Small intestine (tissue), 7 donors: Measurements from ENCODE around the gene NFS1. TPM values are rescaled to one million over a fixed set of nuclear protein-coding genes. Genes with fewer than 3 reads are reported as not detected.
A peak's percentile ranks its signal among the peaks of the same experiment; 100 is the strongest.
"Not testable (repeated sequence)": the region's sequence is repeated elsewhere in the genome, so short reads cannot be mapped to it uniquely, and the experiment has no call there.

ENCODE experiments used
- DNase-seq, 2 donors: peaks; one replicate each; pipeline versions ENCODE4 v3.0.0 to v3.0.0-alpha.2; 2013
- FAIRE-seq: peaks from 2 replicates; lab custom pipeline; 2012; peaks lifted over from hg19 to GRCh38; lab: Jason Lieb, UNC
- H3K27ac ChIP-seq, 3 donors: one replicate each; pipeline ENCODE4 v1.5.1; 2013; ENCODE audit warnings: low read length in 2 of 3, mild to moderate bottlenecking in 2 of 3, control low read depth in 1 of 3, inconsistent platforms in 1 of 3, low read depth in 1 of 3, moderate library complexity in 1 of 3
- H3K27me3 ChIP-seq, 3 donors: one replicate each; pipeline ENCODE4 v1.6.1; 2013; ENCODE audit warnings: low read length in 3 of 3, inconsistent platforms in 1 of 3; ENCODE audit not compliant: control insufficient read depth in 3 of 3, insufficient read depth in 3 of 3
- H3K36me3 ChIP-seq, 3 donors: one replicate each; pipeline ENCODE4 v1.6.1; 2013; ENCODE audit warnings: low read length in 3 of 3, inconsistent platforms in 1 of 3, low read depth in 1 of 3, mild to moderate bottlenecking in 1 of 3, moderate library complexity in 1 of 3; ENCODE audit not compliant: control insufficient read depth in 3 of 3, insufficient read depth in 2 of 3
- H3K4me1 ChIP-seq, 3 donors: one replicate each; pipeline ENCODE4 v1.6.1; 2013; ENCODE audit warnings: low read length in 2 of 3, inconsistent platforms in 1 of 3, low read depth in 1 of 3, mild to moderate bottlenecking in 1 of 3, moderate library complexity in 1 of 3; ENCODE audit not compliant: control insufficient read depth in 3 of 3, insufficient read depth in 2 of 3
- H3K4me3 ChIP-seq, 3 donors: one replicate each; pipeline ENCODE4 v1.5.1; 2013; ENCODE audit warnings: low read length in 3 of 3, control low read depth in 1 of 3, inconsistent platforms in 1 of 3, low read depth in 1 of 3, mild to moderate bottlenecking in 1 of 3, moderate library complexity in 1 of 3
- H3K9me3 ChIP-seq, 2 donors: one replicate each; pipeline ENCODE4 v1.6.1; 2013; ENCODE audit warnings: low read depth in 1 of 2, low read length in 1 of 2; ENCODE audit not compliant: control insufficient read depth in 2 of 2, insufficient read depth in 1 of 2
- WGBS, 3 donors: extraction: QIAGEN DNeasy Blood & Tissue Kit; methylation state at CpG; one replicate each; pipeline ENCODE4 v1.1.7; 2013; 5-methylcytosine and 5-hydroxymethylcytosine counted together
- polyA plus RNA-seq, 4 donors: library from polyadenylated mRNA; stranded (reverse) in 3 of 4; unstranded in 1 of 4; fragments of 200-250 nt in 3 of 4; fragments of 120-200 nt in 1 of 4; gene quantifications; one replicate each; pipeline versions ENCODE4 v1.2.1 to v1.2.3, GENCODE V29; 2013
- donor health status: healthy with polysubstance abuse.
- donor health status: control.
- donor health status: control.
- donor health status: Bipolar disorder and iron deficiency.
- donor health status: healthy.

NFS1 gene
- polyA plus RNA-seq, 4 donors: 21.9 to 39.6 (median 34.1) TPM

DNA sequence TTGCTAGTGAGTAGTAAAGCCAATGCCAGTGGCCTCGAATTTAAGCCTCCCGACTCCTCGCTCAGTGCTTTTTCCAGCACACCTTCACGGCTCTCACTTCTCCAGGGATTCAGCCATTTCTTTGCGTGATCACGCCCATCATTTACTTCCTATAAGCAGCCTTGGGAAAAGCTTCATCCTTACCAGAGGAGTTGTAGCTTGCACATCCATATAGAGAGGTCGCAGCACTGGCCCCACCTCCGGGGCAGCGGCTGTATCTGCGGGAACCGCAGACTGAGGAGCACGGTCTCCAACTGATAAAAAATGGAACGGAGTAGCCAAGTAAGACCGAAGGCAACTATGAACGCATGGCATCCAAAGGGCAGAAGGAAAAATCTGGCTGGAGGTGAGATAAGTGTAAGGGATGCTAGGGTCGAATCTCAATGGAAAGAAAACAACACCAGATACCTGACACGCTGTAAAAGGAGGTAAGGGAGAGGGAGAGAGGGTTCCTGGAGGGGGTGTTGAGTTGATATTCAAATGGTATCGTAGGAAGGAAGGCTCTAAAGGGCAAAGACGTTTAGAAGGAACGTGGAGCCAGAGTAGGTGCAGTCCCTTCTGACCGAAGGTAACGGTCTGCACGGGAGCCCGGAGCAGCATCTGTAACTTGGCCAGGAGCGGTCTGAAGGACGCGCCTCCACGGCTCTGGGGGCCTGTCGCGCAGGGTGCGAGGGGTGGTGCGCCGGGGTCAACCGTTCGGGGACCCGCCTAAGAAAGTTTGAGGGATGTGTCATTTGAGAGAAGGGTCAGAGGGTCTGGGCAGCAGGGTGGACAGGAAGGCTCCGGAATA is 640 bp downstream of the NFS1 start:
- Histone ChIP-seq H3K27ac (peak overlapping the region; percentile 91 to 94 (median 93)), H3K27me3 (no peaks in the 10 kb centered on the region), H3K9me3 (no peaks in the 10 kb centered on the region), H3K4me3 (peak overlapping the region; percentile 90 to 96 (median 93)), H3K36me3 (peaks cover 6 to 37% (median 9%) of the 10 kb centered on the region in 3 donors), H3K4me1 (peaks cover 0 to 9% (median 6%) of the 10 kb centered on the region in 3 donors)
- DNase-seq (peak in 1 of 2 donors; percentile 28), FAIRE-seq (no peak)
- WGBS, 3 donors: 6 to 7% (median 7%) methylated on average over 37 of the region's 37 CpGs

- 74 to 82% (median 79%) methylated on average over 9 of the region's 9 CpGs for WGBS, 3 donors
- peaks cover 6 to 44% (median 9%) of the 10 kb centered on the region in 3 donors for H3K36me3 ChIP-seq
- DNase-seq (no peak), FAIRE-seq (no peak)
- H3K27ac ChIP-seq: no peak overlapping the region
- no peaks in the 10 kb centered on the region for H3K27me3 ChIP-seq
- no peaks in the 10 kb centered on the region for H3K9me3 ChIP-seq
- peaks cover 0 to 9% (median 6%) of the 10 kb centered on the region in 3 donors for H3K4me1 ChIP-seq
- no peak overlapping the region for H3K4me3 ChIP-seq
These were observed 1.4 kb downstream of the NFS1 start for GRCh38 chr20:35697696-35698297.

- peaks cover 0 to 9% (median 6%) of the 10 kb centered on the region in 3 donors for H3K4me1 ChIP-seq
- no peak overlapping the region for H3K27ac ChIP-seq
- H3K4me3 ChIP-seq: no peak overlapping the region
- H3K27me3 ChIP-seq: no peaks in the 10 kb centered on the region
- peaks cover 0 to 45% (median 5%) of the 10 kb centered on the region in 3 donors for H3K36me3 ChIP-seq
- no peak for FAIRE-seq
- H3K9me3 ChIP-seq: no peaks in the 10 kb centered on the region
- no peak for DNase-seq
- 89 to 97% (median 97%) methylated on average over 4 of the region's 4 CpGs for WGBS, 3 donors
These were observed 3.2 kb downstream of the NFS1 start for GRCh38 chr20:35695978-35696377.

DNA sequence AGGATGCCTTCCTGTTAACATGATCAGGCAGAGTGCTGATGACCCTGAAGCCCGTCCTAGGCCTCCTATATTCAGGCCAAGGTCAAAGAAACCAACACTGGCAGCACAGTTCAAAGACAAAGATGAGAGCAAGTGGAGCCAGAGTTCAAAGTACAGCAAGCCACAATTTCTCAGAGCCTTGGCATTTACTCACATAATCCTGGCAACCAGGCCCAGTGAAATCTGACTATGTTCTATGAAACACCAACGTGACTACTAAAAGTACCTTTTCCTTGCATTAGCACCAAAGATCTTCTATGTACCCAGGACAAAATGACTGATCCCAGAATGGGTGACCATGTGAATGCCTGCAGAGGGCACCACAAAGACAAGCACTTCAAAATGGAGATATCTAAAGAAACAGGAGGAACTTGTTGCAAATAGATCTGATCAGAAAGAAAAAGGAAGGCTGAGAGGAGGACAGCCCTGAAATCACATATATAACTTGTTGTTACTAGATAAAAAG is 3.9 kb downstream of the NFS1 start:
- peaks cover 0 to 6% (median 2%) of the 10 kb centered on the region in 3 donors for H3K4me1 ChIP-seq
- H3K27me3 ChIP-seq: no peaks in the 10 kb centered on the region
- H3K4me3 ChIP-seq: no peak overlapping the region
- peak in 1 of 2 donors; percentile 45 for DNase-seq
- no peak for FAIRE-seq
- no peaks in the 10 kb centered on the region for H3K9me3 ChIP-seq
- 41 to 74% (median 51%) methylated on average over 2 of the region's 2 CpGs for WGBS, 3 donors
- H3K27ac ChIP-seq: no peak overlapping the region
- peaks cover 3 to 44% (median 3%) of the 10 kb centered on the region in 3 donors for H3K36me3 ChIP-seq

GRCh38 chr20:35690265-35690664 is 8.9 kb downstream of the NFS1 start:
- peaks cover 6 to 71% (median 9%) of the 10 kb centered on the region in 3 donors for H3K36me3 ChIP-seq
- H3K4me1 ChIP-seq: no peaks in the 10 kb centered on the region
- H3K4me3 ChIP-seq: no peak overlapping the region
- H3K9me3 ChIP-seq: peaks cover 0 to 3% of the 10 kb centered on the region in 2 donors
- no peak for FAIRE-seq
- 93 to 94% (median 93%) methylated on average over 4 of the region's 4 CpGs for WGBS, 3 donors
- H3K27me3 ChIP-seq: no peaks in the 10 kb centered on the region
- H3K27ac ChIP-seq: no peak overlapping the region
- no peak for DNase-seq

DNA sequence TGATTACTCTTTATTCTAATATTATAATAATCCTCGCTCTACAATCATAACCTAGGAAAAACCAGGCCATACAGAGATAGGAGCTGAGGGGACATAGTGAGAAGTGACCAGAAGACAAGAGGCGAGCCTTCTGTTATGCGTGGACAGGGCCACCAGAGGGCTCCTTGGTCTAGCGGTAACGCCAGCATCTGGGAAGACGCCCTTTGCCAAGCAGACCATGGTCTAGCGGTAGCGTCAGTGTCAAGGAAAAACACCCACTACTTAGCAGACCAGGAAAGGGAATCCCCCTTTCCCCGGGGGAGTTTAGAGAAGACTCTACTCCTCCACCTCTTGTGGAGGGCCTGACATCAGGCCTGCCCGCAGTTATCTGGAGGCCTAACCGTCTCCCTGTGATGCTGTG is 12.3 kb downstream of the NFS1 start:
- not testable (repeated sequence) for H3K4me1 ChIP-seq, H3K4me3 ChIP-seq, H3K27me3 ChIP-seq, H3K9me3 ChIP-seq, DNase-seq, FAIRE-seq, H3K27ac ChIP-seq
- peaks cover 6 to 56% (median 9%) of the 10 kb centered on the region in 3 donors for H3K36me3 ChIP-seq
- 93 to 98% (median 96%) methylated on average over 11 of the region's 11 CpGs for whole genome bisulfite sequencing, 3 donors

DNA sequence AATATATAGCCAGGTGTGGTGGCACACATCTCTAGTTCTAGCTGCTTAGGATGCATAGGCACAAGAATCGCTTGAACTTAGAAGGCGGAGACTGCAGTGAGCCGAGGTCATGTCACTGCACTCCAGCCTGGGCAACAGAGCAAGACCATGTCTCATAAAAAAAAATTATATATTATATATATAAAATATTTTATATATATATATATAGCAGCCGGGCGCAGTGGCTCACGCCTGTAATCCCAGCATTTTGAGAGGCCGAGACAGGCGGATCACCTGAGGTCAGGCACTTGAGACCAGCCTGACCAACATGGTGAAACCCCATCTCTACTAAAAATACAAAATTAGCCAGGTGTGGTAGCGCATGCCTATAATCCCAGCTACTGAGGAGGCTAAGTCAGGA is 13.8 kb downstream of the NFS1 start:
- H3K4me3 ChIP-seq, H3K4me1 ChIP-seq, H3K9me3 ChIP-seq, DNase-seq, H3K27me3 ChIP-seq, FAIRE-seq, H3K27ac ChIP-seq: not testable (repeated sequence)
- WGBS, 3 donors: 96 to 97% (median 97%) methylated on average over 9 of the region's 9 CpGs
- peaks cover 6 to 49% (median 10%) of the 10 kb centered on the region in 3 donors for H3K36me3 ChIP-seq

DNA sequence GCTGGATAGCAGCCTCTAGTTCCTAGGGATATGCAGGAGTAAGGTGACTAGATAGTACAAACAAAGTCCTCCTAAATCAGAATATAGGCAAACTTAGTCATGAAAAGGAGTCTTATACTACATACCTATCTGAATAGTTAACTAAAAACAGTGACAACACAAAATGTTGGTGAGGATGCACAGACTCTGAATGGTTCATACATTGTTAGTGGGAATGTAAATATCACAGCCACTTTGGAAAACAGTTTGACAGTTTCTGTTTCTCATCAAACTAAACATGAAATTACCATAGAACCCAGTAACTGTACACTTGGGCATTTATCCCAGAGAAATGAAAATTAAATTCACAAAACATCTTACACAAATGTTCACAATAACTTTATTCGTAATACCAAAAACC is 17.2 kb downstream of the NFS1 start:
- no peak overlapping the region for H3K27ac ChIP-seq
- DNase-seq (no peak), FAIRE-seq (no peak)
- no peak overlapping the region for H3K4me3 ChIP-seq
- H3K27me3 ChIP-seq: no peaks in the 10 kb centered on the region
- peaks cover 0 to 29% (median 13%) of the 10 kb centered on the region in 3 donors for H3K36me3 ChIP-seq
- H3K9me3 ChIP-seq: no peaks in the 10 kb centered on the region
- no peaks in the 10 kb centered on the region for H3K4me1 ChIP-seq
- 89 to 100% (median 94%) methylated on average over 1 of the region's 1 CpG for WGBS, 3 donors
